PC-9 (cell line): Measurements from ENCODE around the gene ZNF80. TPM values are rescaled to one million over a fixed set of nuclear protein-coding genes. Genes with fewer than 3 reads are reported as not detected.

ENCODE experiments used
- BruUV-seq: library from RNA; stranded (reverse); fragments of 400-500 nt; replicated peaks from 2 replicates; lab custom pipeline; 2021; lab: Mats Ljungman, UMichigan
- CTCF ChIA-PET: fragments of 300-600 bp; sonication (Branson Sonifier 250); formaldehyde crosslinking; loops from one replicate; lab custom pipeline; 2022; ENCODE audit warnings: antibody characterized with exemption; lab: Charles Lee
- POLR2A ChIA-PET: fragments of 300-600 bp; sonication (Branson Sonifier 250); formaldehyde crosslinking; loops from one replicate; lab custom pipeline; 2022; ENCODE audit warnings: antibody characterized with exemption; ENCODE audit not compliant: unreplicated experiment; lab: Charles Lee
- DNase-seq, 2 experiments: peaks; one replicate each; pipeline versions ENCODE4 v3.0.0 to v3.0.0-alpha.2; 2015 to 2022; ENCODE audit warnings: mixed read lengths in 1 of 2
- H2AFZ ChIP-seq: fragments of 200-600 bp; sonication (generic); 2 replicates; pipeline ENCODE4 v1.8.1; 2017; ENCODE audit warnings: antibody characterized with exemption
- H3F3A ChIP-seq: fragments of 200-600 bp; sonication (generic); 2 replicates; pipeline ENCODE4 v1.8.1; 2017; ENCODE audit warnings: antibody characterized with exemption, mild to moderate bottlenecking, low read depth; ENCODE audit not compliant: insufficient read depth
- H3K27ac ChIP-seq: fragments of 200-600 bp; sonication (generic); 2 replicates; pipeline ENCODE4 v1.6.1; 2016; ENCODE audit warnings: mixed run types
- H3K27me3 ChIP-seq: fragments of 200-600 bp; sonication (generic); 2 replicates; pipeline ENCODE4 v1.6.1; 2016; ENCODE audit warnings: low read depth, mixed run types; ENCODE audit not compliant: insufficient read depth
- H3K36me3 ChIP-seq: fragments of 200-600 bp; sonication (generic); 2 replicates; pipeline ENCODE4 v1.6.1; 2016; ENCODE audit warnings: low read depth, mixed run types
- H3K4me1 ChIP-seq: fragments of 200-600 bp; sonication (generic); replicated peaks from 2 replicates; pipeline ENCODE4 v1.6.1; 2016; ENCODE audit warnings: mixed run types; ENCODE audit not compliant: insufficient read depth
- H3K4me2 ChIP-seq: fragments of 200-600 bp; sonication (generic); 2 replicates; pipeline ENCODE4 v1.6.1; 2017; ENCODE audit warnings: mixed run types
- H3K4me3 ChIP-seq: fragments of 200-600 bp; sonication (generic); 2 replicates; pipeline ENCODE4 v1.6.1; 2016; ENCODE audit warnings: mixed run types
- H3K79me2 ChIP-seq: fragments of 200-600 bp; sonication (generic); 2 replicates; pipeline ENCODE4 v1.6.1; 2017; ENCODE audit warnings: low read depth, mixed run types
- H3K9me2 ChIP-seq: fragments of 200-600 bp; sonication (generic); 2 replicates; pipeline ENCODE4 v1.8.1; 2017; ENCODE audit warnings: mild to moderate bottlenecking; ENCODE audit not compliant: insufficient read depth
- H3K9me3 ChIP-seq: fragments of 200-600 bp; sonication (generic); 2 replicates; pipeline ENCODE4 v1.8.1; 2016; ENCODE audit warnings: low read depth; ENCODE audit not compliant: insufficient read depth
- H4K20me1 ChIP-seq: fragments of 200-600 bp; sonication (generic); 2 replicates; pipeline ENCODE4 v1.8.1; 2017; ENCODE audit not compliant: insufficient read depth
- CTCF ChIP-seq: fragments of 200-600 bp; sonication (generic); conservative IDR thresholded peaks from 2 replicates; pipeline ENCODE4 v1.6.1; 2017; ENCODE audit warnings: mixed run types, antibody characterized with exemption, mild to moderate bottlenecking, moderate library complexity
- EZH2 ChIP-seq: fragments of 200-600 bp; sonication (generic); IDR thresholded peaks from 2 replicates; pipeline ENCODE4 v1.8.0; 2017; ENCODE audit warnings: antibody characterized with exemption, low read depth
- intact Hi-C: fragments of 100-400 bp; cut with micrococcal nuclease; formaldehyde crosslinking; loops from one replicate; pipeline ENCODE4 v1.10.0; 2022; ENCODE audit not compliant: unreplicated experiment
- total RNA-seq: library from RNA; stranded (reverse); gene quantifications from 2 replicates; pipeline ENCODE4 v1.2.3, GENCODE V29; 2021

Gene ZNF80
- total RNA-seq, 1 experiment from 2014 or later = not detected

- no peak overlapping the region for H3K4me2 ChIP-seq
- H3K27me3 ChIP-seq = no peaks in the 10 kb centered on the region
- DNase-seq = no peak
- no TSS peak for BruUV-seq
- no peaks in the 10 kb centered on the region for H3K9me3 ChIP-seq
- H3K79me2 ChIP-seq = no peaks in the 10 kb centered on the region
- no peak overlapping the region for H3K4me3 ChIP-seq
- H4K20me1 ChIP-seq = no peaks in the 10 kb centered on the region
- H3K36me3 ChIP-seq = no peaks in the 10 kb centered on the region
- H2AFZ ChIP-seq = no peak overlapping the region
- H3K4me1 ChIP-seq = no peaks in the 10 kb centered on the region
- intact Hi-C loops = no loop called here
- TF ChIP-seq CTCF (no peak), EZH2 (no peak)
- POLR2A ChIA-PET = no interaction called here
- H3K9me2 ChIP-seq = no peaks in the 10 kb centered on the region
- CTCF ChIA-PET = no interaction called here
- no peaks in the 10 kb centered on the region for H3F3A ChIP-seq
- no peak overlapping the region for H3K27ac ChIP-seq
Measured at GRCh38 chr3:114231616-114232015, 5.8 kb downstream of the ZNF80 start.

DNA sequence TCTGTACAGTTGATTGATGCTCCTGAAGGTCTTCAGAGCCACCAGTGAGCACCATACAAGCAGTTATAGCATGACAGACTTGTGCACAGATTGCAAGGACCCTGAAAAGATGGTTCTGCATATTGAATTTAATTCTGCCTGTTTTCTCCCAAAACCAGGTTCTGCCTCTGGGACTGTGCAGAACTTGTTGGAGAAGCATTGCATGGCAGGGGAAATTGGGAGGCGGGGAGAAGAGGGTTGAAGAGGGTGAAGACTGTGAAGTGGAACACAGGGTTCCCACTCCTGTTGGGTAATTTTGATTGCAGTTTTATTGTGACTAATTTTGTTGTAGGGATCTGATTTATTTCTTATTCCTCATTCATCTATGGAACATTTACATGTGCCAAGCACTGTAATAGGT lies 10.3 kb downstream of the ZNF80 start:
- Histone ChIP-seq H3K4me1 (no peaks in the 10 kb centered on the region), H3K27ac (no peak overlapping the region), H3K4me3 (no peak overlapping the region), H3K36me3 (no peaks in the 10 kb centered on the region), H4K20me1 (no peaks in the 10 kb centered on the region), H3K9me3 (peaks cover 3% of the 10 kb centered on the region; the same call in 1 of the 2 replicates), H3F3A (no peaks in the 10 kb centered on the region), H3K79me2 (no peaks in the 10 kb centered on the region), H2AFZ (no peak overlapping the region), H3K27me3 (no peaks in the 10 kb centered on the region), H3K9me2 (no peaks in the 10 kb centered on the region), H3K4me2 (no peak overlapping the region)
- BruUV-seq = no TSS peak
- ChIA-PET CTCF (no interaction called here), POLR2A (no interaction called here)
- TF ChIP-seq CTCF (no peak), EZH2 (no peak)
- intact Hi-C loops = no loop called here
- DNase-seq = no peak

DNA sequence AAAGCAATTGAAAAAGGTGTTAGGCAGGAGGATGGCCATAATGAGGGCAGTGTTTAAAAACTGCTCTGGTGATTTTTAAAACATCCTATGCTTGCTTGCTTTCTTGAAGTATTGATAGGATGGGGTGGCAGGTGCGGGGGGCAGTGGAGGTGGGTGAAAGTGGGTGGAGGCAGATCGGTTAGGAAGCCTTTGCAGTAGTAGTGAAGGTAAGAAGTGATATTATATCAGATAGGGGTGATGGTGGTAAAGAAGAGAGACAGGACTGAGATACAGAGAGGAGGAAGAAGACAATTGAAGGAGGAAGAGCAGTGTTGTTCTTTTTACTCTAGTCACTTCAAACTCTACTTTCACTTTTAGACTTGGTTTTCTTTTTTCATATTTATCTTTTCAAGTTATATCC lies 11.1 kb downstream of the ZNF80 start:
- POLR2A ChIA-PET = no interaction called here
- no peaks in the 10 kb centered on the region for H3K36me3 ChIP-seq
- CTCF ChIA-PET = no interaction called here

More for the DNA sequence above, 11.1 kb downstream of the ZNF80 start:
- TF ChIP-seq EZH2 (no peak), CTCF (no peak)
- Histone ChIP-seq H4K20me1 (no peaks in the 10 kb centered on the region), H3K9me2 (no peaks in the 10 kb centered on the region), H3K4me2 (no peak overlapping the region), H3K79me2 (no peaks in the 10 kb centered on the region), H3K9me3 (peaks cover 3% of the 10 kb centered on the region; the same call in 1 of the 2 replicates), H3K27me3 (no peaks in the 10 kb centered on the region), H3K27ac (no peak overlapping the region), H2AFZ (no peak overlapping the region), H3K4me3 (no peak overlapping the region), H3K4me1 (no peaks in the 10 kb centered on the region), H3F3A (no peaks in the 10 kb centered on the region)
- intact Hi-C loops = no loop called here
- BruUV-seq = no TSS peak
- DNase-seq = no peak
